IMR-90 (cell line): ENCODE data around the gene RAPGEF2. TPM values are rescaled to one million over a fixed set of nuclear protein-coding genes. Genes with fewer than 3 reads are reported as not detected.

Source experiments
- ATAC-seq: fragments of 200-7000 bp; cut with Tn5 transposase; 2 replicates; pipeline ENCODE4 v1.9.1; 2020; ENCODE audit warnings: low read depth, mild to moderate bottlenecking, moderate library complexity
- BruUV-seq: library from RNA; stranded (reverse); fragments of 400-500 nt; replicated peaks from 2 replicates; lab custom pipeline; 2021; lab: Mats Ljungman, UMichigan
- CTCF ChIA-PET: fragments of 300-600 bp; formaldehyde crosslinking; extraction: SDS; loops from one replicate; lab custom pipeline; 2021; ENCODE audit warnings: antibody characterized with exemption; lab: Yijun Ruan, JAX
- POLR2A ChIA-PET: fragments of 300-600 bp; sonication (Branson Sonifier 250); formaldehyde crosslinking; loops from one replicate; lab custom pipeline; 2022; ENCODE audit warnings: antibody characterized with exemption; ENCODE audit not compliant: unreplicated experiment; lab: Charles Lee
- DNase-seq: peaks from one replicate; pipeline ENCODE4 v3.0.0; 2013
- H2AFZ ChIP-seq: replicated peaks from 2 replicates; pipeline ENCODE3; 2013; ENCODE audit warnings: low read length, mild to moderate bottlenecking; ENCODE audit not compliant: poor library complexity
- H2AK5ac ChIP-seq: 2 replicates; pipeline ENCODE4 v1.6.1; 2013; ENCODE audit warnings: low read depth, low read length, inconsistent platforms
- H2AK9ac ChIP-seq: replicated peaks from 2 replicates; pipeline ENCODE3; 2013; ENCODE audit warnings: mild to moderate bottlenecking, low read depth, low read length, moderate library complexity; ENCODE audit not compliant: poor library complexity
- H2BK120ac ChIP-seq: 2 replicates; pipeline ENCODE4 v1.6.1; 2013; ENCODE audit warnings: low read depth, low read length, inconsistent platforms
- H2BK15ac ChIP-seq: 3 replicates; pipeline ENCODE4 v1.6.1; 2013; ENCODE audit warnings: low read depth, low read length, inconsistent platforms
- H2BK20ac ChIP-seq: 2 replicates; pipeline ENCODE4 v1.6.1; 2013; ENCODE audit warnings: low read depth, mild to moderate bottlenecking, inconsistent platforms, low read length, moderate library complexity
- H2BK5ac ChIP-seq: 2 replicates; pipeline ENCODE4 v1.6.1; 2013; ENCODE audit warnings: mild to moderate bottlenecking, low read depth, low read length, inconsistent platforms; ENCODE audit not compliant: poor library complexity, severe bottlenecking
- H3K14ac ChIP-seq: replicated peaks from 2 replicates; pipeline ENCODE4 v1.6.1; 2013; ENCODE audit warnings: low read depth, low read length, inconsistent platforms
- H3K18ac ChIP-seq: 2 replicates; pipeline ENCODE4 v1.6.1; 2013; ENCODE audit warnings: low read depth, low read length, control low read depth
- H3K23ac ChIP-seq: 2 replicates; pipeline ENCODE4 v1.6.1; 2013; ENCODE audit warnings: low read depth, low read length, inconsistent platforms
- H3K27ac ChIP-seq: 2 replicates; pipeline ENCODE4 v1.5.1; 2013; ENCODE audit warnings: mild to moderate bottlenecking, control low read depth, low read length; ENCODE audit not compliant: insufficient read depth
- H3K27me3 ChIP-seq: 2 replicates; pipeline ENCODE4 v1.6.1; 2013; ENCODE audit warnings: low read length; ENCODE audit not compliant: control insufficient read depth, insufficient read depth
- H3K36me3 ChIP-seq: 2 replicates; pipeline ENCODE4 v1.6.1; 2013; ENCODE audit warnings: low read length, mixed read lengths; ENCODE audit not compliant: control insufficient read depth, insufficient read depth
- H3K4ac ChIP-seq: 2 replicates; pipeline ENCODE4 v1.6.1; 2013; ENCODE audit warnings: low read depth, low read length, inconsistent platforms
- H3K4me1 ChIP-seq: 2 replicates; pipeline ENCODE4 v1.6.1; 2013; ENCODE audit warnings: low read length, mixed read lengths; ENCODE audit not compliant: control insufficient read depth, insufficient read depth
- H3K4me2 ChIP-seq: 2 replicates; pipeline ENCODE4 v1.6.1; 2013; ENCODE audit warnings: low read depth, mild to moderate bottlenecking, control low read depth, low read length, moderate library complexity
- H3K4me3 ChIP-seq: 2 replicates; pipeline ENCODE4 v1.5.1; 2013; ENCODE audit warnings: low read depth, mild to moderate bottlenecking, control low read depth, low read length, moderate library complexity; ENCODE audit not compliant: insufficient read depth
- H3K56ac ChIP-seq: 2 replicates; pipeline ENCODE4 v1.6.1; 2013; ENCODE audit warnings: low read length, inconsistent platforms; ENCODE audit not compliant: insufficient read depth; ENCODE audit errors: extremely low read depth
- H3K79me1 ChIP-seq, 2 experiments: 2 replicates each; pipeline ENCODE4 v1.6.1; 2013; ENCODE audit warnings: low read length in 2 of 2, inconsistent platforms in 1 of 2, low read depth in 1 of 2
- H3K9ac ChIP-seq: 2 replicates; pipeline ENCODE4 v1.6.1; 2013; ENCODE audit warnings: low read depth, low read length, control low read depth
- H3K9me1 ChIP-seq: 2 replicates; pipeline ENCODE4 v1.6.1; 2013; ENCODE audit warnings: low read length, inconsistent platforms; ENCODE audit not compliant: insufficient read depth
- H3K9me3 ChIP-seq: 2 replicates; pipeline ENCODE4 v1.6.1; 2013; ENCODE audit warnings: low read length; ENCODE audit not compliant: control insufficient read depth, insufficient read depth
- H4K20me1 ChIP-seq: 2 replicates; pipeline ENCODE4 v1.6.1; 2013; ENCODE audit warnings: low read length, inconsistent platforms; ENCODE audit not compliant: insufficient read depth
- H4K5ac ChIP-seq: 2 replicates; pipeline ENCODE4 v1.6.1; 2013; ENCODE audit warnings: mild to moderate bottlenecking, low read depth, low read length, control low read depth
- H4K8ac ChIP-seq, 2 experiments: 2 replicates each; pipeline ENCODE4 v1.6.1; 2013; ENCODE audit warnings: low read depth in 2 of 2, low read length in 2 of 2, control low read depth in 1 of 2, inconsistent platforms in 1 of 2
- H4K91ac ChIP-seq: 2 replicates; pipeline ENCODE4 v1.6.1; 2013; ENCODE audit warnings: low read depth, low read length, inconsistent platforms; ENCODE audit not compliant: insufficient read depth
- BHLHE40 ChIP-seq: fragments of 150-350 bp; IDR thresholded peaks from 2 replicates; pipeline ENCODE4 v1.6.1; 2016; ENCODE audit warnings: mild to moderate bottlenecking, low read depth, low read length
- CEBPB ChIP-seq: IDR thresholded peaks from 2 replicates; pipeline ENCODE4 v1.6.1; 2012; ENCODE audit warnings: low read depth, low read length, improper control_type of control experiment
- CHD1 ChIP-seq: IDR thresholded peaks from 2 replicates; pipeline ENCODE4 v1.6.1; 2012; ENCODE audit warnings: low read depth, low read length, improper control_type of control experiment
- MXI1 ChIP-seq: IDR thresholded peaks from 2 replicates; pipeline ENCODE4 v1.6.1; 2012; ENCODE audit warnings: low read depth, mild to moderate bottlenecking, low read length, moderate library complexity, borderline replicate concordance
- NFE2L2 ChIP-seq: fragments of 150-350 bp; IDR thresholded peaks from 2 replicates; pipeline ENCODE4 v1.6.1; 2016; ENCODE audit warnings: low read depth, mild to moderate bottlenecking, low read length
- POLR2A ChIP-seq: IDR thresholded peaks from 2 replicates; pipeline ENCODE4 v1.6.1; 2012; ENCODE audit warnings: mild to moderate bottlenecking, low read depth, low read length
- RAD21 ChIP-seq: IDR thresholded peaks from 2 replicates; pipeline ENCODE4 v1.6.1; 2012; ENCODE audit warnings: low read length, improper control_type of control experiment
- RFX5 ChIP-seq: IDR thresholded peaks from 2 replicates; pipeline ENCODE4 v1.8.0; 2012; ENCODE audit warnings: low read depth, mild to moderate bottlenecking, low read length, moderate library complexity
- USF2 ChIP-seq: fragments of 150-350 bp; IDR thresholded peaks from 2 replicates; pipeline ENCODE4 v1.6.1; 2017; ENCODE audit warnings: mild to moderate bottlenecking, antibody characterized with exemption, low read length, low read depth
- WGBS, 2 experiments: methylation state at CpG; one replicate each; pipeline versions ENCODE4 v1.1.5 to v1.1.7; 2013; ENCODE audit warnings: missing lambda C conversion rate in 2 of 2; ENCODE audit not compliant: insufficient read length in 1 of 2; ENCODE audit errors: extremely low coverage in 2 of 2; 5-methylcytosine and 5-hydroxymethylcytosine counted together
- dilution Hi-C: fragments of 300-500 bp; cut with HindIII; formaldehyde crosslinking; loops from one replicate; pipeline ENCODE4 v1.14.3; 2018; ENCODE audit warnings: low sequenced_read_pairs; ENCODE audit not compliant: unreplicated experiment
- in situ Hi-C: fragments of 300-500 bp; cut with MboI; formaldehyde crosslinking; loops from 3 replicates; pipeline ENCODE4 v1.14.3; 2019; ENCODE audit warnings: low sequenced_read_pairs, inconsistent platforms, mixed read lengths
- intact Hi-C: fragments of 100-400 bp; cut with micrococcal nuclease; formaldehyde crosslinking; loops from 2 replicates; pipeline ENCODE4 v1.10.0; 2022
- polyA plus RNA-seq, 3 experiments: library from polyadenylated mRNA; depleted of rRNA; stranded (reverse); fragments of >200 nt; gene quantifications; 2 replicates each; pipeline ENCODE4 v1.2.3, GENCODE V29; 2012; ENCODE audit warnings: low replicate concordance in 1 of 3
- total RNA-seq: library from RNA; depleted of rRNA; stranded (reverse); fragments of >200 nt; gene quantifications from 2 replicates; pipeline ENCODE4 v1.2.3, GENCODE V29; 2012
- TF ChIP-seq, protein P1 (sequence below): conservative IDR thresholded peaks from 2 replicates; pipeline ENCODE4 v1.5.1; 2012; ENCODE audit warnings: mild to moderate bottlenecking, low read depth, low read length, improper control_type of control experiment

Gene RAPGEF2
- total and polyA plus RNA-seq, 2 of the 4 experiments (the other 2 are of a cell fraction), result 27.6 to 109 TPM

GRCh38 chr4:159110961-159111360 is 8.1 kb downstream of the RAPGEF2 start:
- Histone ChIP-seq H2BK5ac (no peak overlapping the region), H4K91ac (no peak overlapping the region), H3K27me3 (no peaks in the 10 kb centered on the region), H3K4me2 (no peak overlapping the region), H3K4me1 (no peaks in the 10 kb centered on the region; the same call in 1 of the 2 replicates), H4K20me1 (peaks cover 17% of the 10 kb centered on the region), H2BK120ac (no peak overlapping the region), H2AK5ac (no peak overlapping the region), H4K5ac (no peak overlapping the region), H2BK15ac (no peak overlapping the region), H3K23ac (no peak overlapping the region), H4K8ac (no peak overlapping the region), H2AK9ac (no peak overlapping the region), H2BK20ac (no peak overlapping the region), H3K36me3 (no peaks in the 10 kb centered on the region), H3K4me3 (no peak overlapping the region), H3K56ac (no peak overlapping the region), H3K18ac (no peak overlapping the region), H2AFZ (no peak overlapping the region), H3K4ac (no peak overlapping the region), H3K79me1 (peaks cover 23 to 35% of the 10 kb centered on the region in 2 experiments), H3K9me3 (no peaks in the 10 kb centered on the region), H3K14ac (no peak overlapping the region), H3K9ac (no peak overlapping the region), H3K27ac (no peak overlapping the region), H3K9me1 (0 out of 2 replicates have a peak, but pooled peaks cover under 1% of the 10 kb centered on the region)
- TF ChIP-seq MXI1 (no peak), CEBPB (no peak), RFX5 (no peak), NFE2L2 (no peak), POLR2A (no peak), BHLHE40 (no peak), RAD21 (no peak), USF2 (no peak), CHD1 (no peak)
- TF ChIP-seq, protein P1, sequence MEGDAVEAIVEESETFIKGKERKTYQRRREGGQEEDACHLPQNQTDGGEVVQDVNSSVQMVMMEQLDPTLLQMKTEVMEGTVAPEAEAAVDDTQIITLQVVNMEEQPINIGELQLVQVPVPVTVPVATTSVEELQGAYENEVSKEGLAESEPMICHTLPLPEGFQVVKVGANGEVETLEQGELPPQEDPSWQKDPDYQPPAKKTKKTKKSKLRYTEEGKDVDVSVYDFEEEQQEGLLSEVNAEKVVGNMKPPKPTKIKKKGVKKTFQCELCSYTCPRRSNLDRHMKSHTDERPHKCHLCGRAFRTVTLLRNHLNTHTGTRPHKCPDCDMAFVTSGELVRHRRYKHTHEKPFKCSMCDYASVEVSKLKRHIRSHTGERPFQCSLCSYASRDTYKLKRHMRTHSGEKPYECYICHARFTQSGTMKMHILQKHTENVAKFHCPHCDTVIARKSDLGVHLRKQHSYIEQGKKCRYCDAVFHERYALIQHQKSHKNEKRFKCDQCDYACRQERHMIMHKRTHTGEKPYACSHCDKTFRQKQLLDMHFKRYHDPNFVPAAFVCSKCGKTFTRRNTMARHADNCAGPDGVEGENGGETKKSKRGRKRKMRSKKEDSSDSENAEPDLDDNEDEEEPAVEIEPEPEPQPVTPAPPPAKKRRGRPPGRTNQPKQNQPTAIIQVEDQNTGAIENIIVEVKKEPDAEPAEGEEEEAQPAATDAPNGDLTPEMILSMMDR, result no peak
- ATAC-seq, result no peak
- 100% methylated on average over 1 of the region's 5 CpGs; no CpG with 5 or more reads in 1 of the 2 experiments for WGBS, 2 experiments
- no TSS peak for BruUV-seq
- ChIA-PET CTCF (interaction anchor here (0.9 kb wide), 1 partner anchor 236 kb away, joined by 3 read pairs; no protein-coding TSS in a partner anchor), POLR2A (no interaction called here)
- dilution Hi-C loops (no loop called here), intact Hi-C loops (no loop called here), in situ Hi-C loops (no loop called here)
- no peak for DNase-seq
